Right lobe of liver (tissue), 6 donors: Measurements from ENCODE around the gene NRCAM. TPM values are rescaled to one million over a fixed set of nuclear protein-coding genes. Genes with fewer than 3 reads are reported as not detected.

ENCODE experiments used
- ATAC-seq, 4 donors: fragments of 200-7000 bp; cut with Tn5 transposase; one replicate each; pipeline ENCODE4 v1.9.1; 2020; ENCODE audit warnings: mild to moderate bottlenecking in 4 of 4, moderate library complexity in 4 of 4
- DNase-seq, 3 donors: peaks; one replicate each; pipeline ENCODE4 v3.0.0-alpha.2; 2020
- H3K27ac ChIP-seq, 3 donors: fragments of 200-600 bp; one replicate each; pipeline ENCODE4 v1.8.0; 2022
- H3K27me3 ChIP-seq, 2 donors: fragments of 200-600 bp; one replicate each; pipeline ENCODE4 v1.8.0; 2022
- H3K36me3 ChIP-seq, 4 donors: fragments of 200-600 bp; sonication (generic) in 1 of 4; one replicate each; pipeline versions ENCODE4 v1.5.1 to v1.8.0; 2017 to 2022; ENCODE audit warnings: control low read depth in 1 of 4
- H3K4me1 ChIP-seq, 4 donors: fragments of 200-600 bp; sonication (generic) in 1 of 4; one replicate each; pipeline versions ENCODE4 v1.5.1 to v1.8.0; 2017 to 2022; ENCODE audit warnings: control low read depth in 1 of 4
- H3K4me3 ChIP-seq, 3 donors: fragments of 200-600 bp; one replicate each; pipeline ENCODE4 v1.8.0; 2022
- H3K9me3 ChIP-seq, 4 donors: fragments of 200-600 bp; sonication (generic) in 1 of 4; one replicate each; pipeline versions ENCODE4 v1.5.1 to v1.8.0; 2017 to 2022; ENCODE audit warnings: control low read depth in 1 of 4
- CTCF ChIP-seq, 4 donors: fragments of 200-600 bp in 3 of 4; fragments of 450-650 bp in 1 of 4; IDR thresholded peaks; one replicate each; pipeline versions ENCODE4 v1.5.1 to v1.8.0; 2016 to 2022; ENCODE audit warnings: antibody characterized with exemption in 4 of 4, mild to moderate bottlenecking in 2 of 4
- POLR2A ChIP-seq: fragments of 450-650 bp; IDR thresholded peaks from one replicate; pipeline ENCODE4 v1.6.1; 2017; ENCODE audit warnings: antibody characterized with exemption, mild to moderate bottlenecking
- WGBS: methylation state at CpG from one replicate; pipeline ENCODE4 v1.1.6; 2018; ENCODE audit warnings: low coverage, low lambda C conversion rate; ENCODE audit not compliant: insufficient coverage; ENCODE audit errors: missing lambda C conversion rate; 5-methylcytosine and 5-hydroxymethylcytosine counted together
- intact Hi-C, 2 donors: fragments of 100-400 bp; cut with DNase I; formaldehyde crosslinking; loops; one replicate each; pipeline versions ENCODE4 v1.11.2 to v1.14.1; 2022
- total RNA-seq, 6 experiments: library from RNA; depleted of rRNA in 2 of 6; stranded (reverse); fragments of >200 nt in 2 of 6; fragmentation: NEBNext Ultra II Directional in 3 of 6; extraction: Animal tissue kit (Norgen Biotek cat#: 25700) in 3 of 6; gene quantifications; one replicate each; pipeline versions ENCODE4 v1.1.0 to v1.2.4, GENCODE V29; 2016 to 2023
- donor health status: DM: no; HTN: yes; CAD: no.
- donor health status: DM: no; HTN: no; CAD: no.
- donor health status: DM: no; HTN: no; CAD: no.
- donor health status: DM: no; HTN: yes; CAD: no.
- donor health status: DM: no; HTN: yes; CAD: no.

The NRCAM gene
- total RNA-seq, 6 experiments from 2014 or later = 0.16 to 1.9 (median 0.27) TPM

- Histone ChIP-seq H3K4me1 (no peaks in the 10 kb centered on the region), H3K36me3 (no peaks in the 10 kb centered on the region), H3K9me3 (no peaks in the 10 kb centered on the region), H3K4me3 (no peak overlapping the region), H3K27me3 (no peaks in the 10 kb centered on the region), H3K27ac (no peak overlapping the region)
- intact Hi-C loops = no loop called here
- WGBS = 64% methylated on average over 3 of the region's 3 CpGs
- DNase-seq (no peak), ATAC-seq (no peak)
- no peak for TF ChIP-seq CTCF (IDR thresholded peaks at IDR 0.05)
These were observed 163.7 kb downstream of the NRCAM start for GRCh38 chr7:108292541-108292940.

- WGBS = 58% methylated on average over 5 of the region's 5 CpGs
- no peak for ATAC-seq
These were observed 164.3 kb downstream of the NRCAM start for GRCh38 chr7:108291791-108292440.

GRCh38 chr7:108291152-108291508 is 165.1 kb downstream of the NRCAM start:
- H3K4me1 ChIP-seq = no peaks in the 10 kb centered on the region
- H3K9me3 ChIP-seq = no peaks in the 10 kb centered on the region
- no peak for ATAC-seq
- WGBS = 58% methylated on average over 1 of the region's 1 CpG
- H3K36me3 ChIP-seq = no peaks in the 10 kb centered on the region
- intact Hi-C loops = no loop called here
- TF ChIP-seq POLR2A (no peak), CTCF (IDR thresholded peaks at IDR 0.05) (no peak)
- no peak for DNase-seq
- no peak overlapping the region for H3K4me3 ChIP-seq
- no peaks in the 10 kb centered on the region for H3K27me3 ChIP-seq
- no peak overlapping the region for H3K27ac ChIP-seq

More at GRCh38 chr7:108291791-108292440, 164.3 kb downstream of the NRCAM start:
- no peaks in the 10 kb centered on the region for H3K36me3 ChIP-seq
- DNase-seq = no peak
- intact Hi-C loops = no loop called here
- H3K4me3 ChIP-seq = no peak overlapping the region
- H3K27ac ChIP-seq = no peak overlapping the region
- no peaks in the 10 kb centered on the region for H3K4me1 ChIP-seq
- H3K27me3 ChIP-seq = no peaks in the 10 kb centered on the region
- TF ChIP-seq CTCF (IDR thresholded peaks at IDR 0.05) (no peak), POLR2A (no peak)
- no peaks in the 10 kb centered on the region for H3K9me3 ChIP-seq

- Histone ChIP-seq H3K27me3 (no peaks in the 10 kb centered on the region), H3K4me3 (no peak overlapping the region), H3K27ac (no peak overlapping the region), H3K4me1 (no peaks in the 10 kb centered on the region), H3K9me3 (no peaks in the 10 kb centered on the region), H3K36me3 (no peaks in the 10 kb centered on the region)
- 34% methylated on average over 7 of the region's 7 CpGs for WGBS
- intact Hi-C loops = no loop called here
- ATAC-seq (peak in 2 of 4 donors; percentile 20 to 35), DNase-seq (no peak)
- TF ChIP-seq POLR2A = no peak
- no peak for TF ChIP-seq CTCF (IDR thresholded peaks at IDR 0.05)
These were observed 165.6 kb downstream of the NRCAM start for GRCh38 chr7:108290459-108291151.
